Ramos (cell line): Measurements from ENCODE around the gene MYBPC1.
"Not testable (repeated sequence)": the region's sequence is repeated elsewhere in the genome, so short reads cannot be mapped to it uniquely, and the experiment has no call there.

ENCODE experiments used
- in situ Hi-C: fragments of 300-500 bp; cut with MboI; formaldehyde crosslinking; loops from one replicate; pipeline ENCODE4 v1.14.3; 2022; ENCODE audit warnings: low sequenced_read_pairs; ENCODE audit not compliant: unreplicated experiment

MYBPC1 gene

DNA sequence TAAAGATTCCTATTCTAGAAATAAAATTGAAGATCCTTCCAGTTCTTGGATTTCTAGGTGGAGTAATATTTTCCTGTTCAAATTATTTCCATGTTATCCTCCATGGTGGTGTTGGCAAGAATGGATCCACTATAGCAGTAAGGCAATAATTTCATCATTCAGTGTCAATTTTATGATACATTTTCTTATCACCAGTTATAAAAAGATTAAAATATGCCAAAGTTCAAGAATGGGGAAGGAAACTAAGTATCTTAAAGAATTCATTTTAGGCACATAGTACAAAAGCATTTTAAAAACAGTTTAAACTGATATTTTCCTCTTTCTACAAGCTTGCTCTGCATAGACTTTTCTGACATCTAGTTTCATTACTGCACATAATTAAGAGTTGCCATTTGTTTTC, 125.3 kb downstream of the MYBPC1 start:
- in situ Hi-C loops, result no loop called here

GRCh38 chr12:101722392-101722791, 127.6 kb downstream of the MYBPC1 start:
- in situ Hi-C loops, result no loop called here

- in situ Hi-C loops, result no loop called here
These were observed 132.3 kb downstream of the MYBPC1 start for GRCh38 chr12:101727098-101727497.

- in situ Hi-C loops, result no loop called here
These were observed 135.1 kb downstream of the MYBPC1 start for GRCh38 chr12:101729842-101730241.

- in situ Hi-C loops, result no loop called here
These were observed 137.5 kb downstream of the MYBPC1 start for GRCh38 chr12:101732318-101732717.

DNA sequence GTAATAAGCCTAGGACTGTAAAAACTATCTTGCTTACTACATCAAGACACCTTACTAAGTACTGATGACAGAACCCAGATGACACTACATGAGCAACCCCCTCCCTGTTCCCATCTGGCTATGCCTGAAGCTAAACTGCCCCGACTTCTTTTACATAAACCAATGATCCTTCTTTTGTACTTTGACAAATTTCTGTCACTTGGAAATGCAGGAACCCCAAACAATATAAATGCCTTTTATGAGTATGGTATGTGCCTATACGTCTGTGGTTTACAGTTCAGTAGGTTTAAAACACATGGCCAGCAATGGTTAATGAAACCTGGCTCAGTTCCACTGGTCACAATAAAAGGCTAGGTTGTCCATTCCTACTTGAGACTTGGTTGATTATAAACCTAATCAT, 138.4 kb downstream of the MYBPC1 start:
- in situ Hi-C loops, result no loop called here

DNA sequence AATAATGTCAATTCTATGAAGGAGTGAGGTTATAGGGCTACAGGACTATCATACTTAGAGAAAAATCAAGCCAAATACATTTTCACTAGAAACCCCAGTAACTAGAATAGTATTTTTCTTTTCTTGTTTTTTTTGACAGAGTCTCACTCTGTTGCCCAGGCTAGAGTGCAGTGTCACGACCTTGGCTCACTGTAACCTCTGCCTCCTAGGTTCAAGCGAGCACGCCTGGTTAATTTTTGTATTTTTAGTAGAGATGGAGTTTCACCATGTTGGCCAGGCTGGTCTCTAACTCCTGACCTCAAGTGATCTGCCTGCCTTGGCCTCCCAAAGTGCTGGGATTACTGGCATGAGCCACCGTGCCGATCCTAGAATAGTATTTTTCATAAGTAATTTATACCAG, 139.7 kb downstream of the MYBPC1 start:
- in situ Hi-C loops, result not testable (repeated sequence)
